ENCODE results near the gene CLDN10.

CLDN10 gene

GRCh38 chr13:95579303-95579702 is 26.8 kb downstream of the CLDN10 start:
- Histone ChIP-seq H2AFZ (ENCODE audit: low read depth) (no peak overlapping the region), H3K4me1 (ENCODE audit: low read depth, poor library complexity, severe bottlenecking) (peaks cover 18% of the 10 kb centered on the region), H3K79me2 (ENCODE audit: insufficient read depth, low read depth) (no peaks in the 10 kb centered on the region), H3K36me3 (ENCODE audit: insufficient read depth) (no peaks in the 10 kb centered on the region), H3K27me3 (ENCODE audit: insufficient read depth, low read depth) (no peaks in the 10 kb centered on the region), H3K4me3 (IDR thresholded peaks at IDR 0.05; ENCODE audit: insufficient read depth, low read depth, low read length) (no peak overlapping the region), H3K27ac (no peak overlapping the region), H3K9ac (no peak overlapping the region), H4K20me1 (ENCODE audit: insufficient read depth) (no peaks in the 10 kb centered on the region), H3K4me2 (no peak overlapping the region)
- TF ChIP-seq CTCF (conservative IDR thresholded peaks at IDR 0.05; ENCODE audit: low read depth, low read length): no peak

GRCh38 chr13:95585867-95586266 is 33.3 kb downstream of the CLDN10 start:
- H3K4me2 ChIP-seq: no peak overlapping the region
- no peaks in the 10 kb centered on the region for H3K4me1 ChIP-seq (ENCODE audit: low read depth, poor library complexity, severe bottlenecking)
- no peak for TF ChIP-seq CTCF (conservative IDR thresholded peaks at IDR 0.05; ENCODE audit: low read depth, low read length)
- H4K20me1 ChIP-seq (ENCODE audit: insufficient read depth): no peaks in the 10 kb centered on the region
- no peak overlapping the region for H3K4me3 ChIP-seq (IDR thresholded peaks at IDR 0.05; ENCODE audit: insufficient read depth, low read depth, low read length)
- H3K9ac ChIP-seq: no peak overlapping the region
- no peak overlapping the region for H3K27ac ChIP-seq
- H3K79me2 ChIP-seq (ENCODE audit: insufficient read depth, low read depth): no peaks in the 10 kb centered on the region
- no peak overlapping the region for H2AFZ ChIP-seq (ENCODE audit: low read depth)
- no peaks in the 10 kb centered on the region for H3K36me3 ChIP-seq (ENCODE audit: insufficient read depth)
- no peaks in the 10 kb centered on the region for H3K27me3 ChIP-seq (ENCODE audit: insufficient read depth, low read depth)

- Histone ChIP-seq H3K27me3 (ENCODE audit: insufficient read depth, low read depth) (no peaks in the 10 kb centered on the region), H3K4me2 (no peak overlapping the region), H3K27ac (no peak overlapping the region), H4K20me1 (ENCODE audit: insufficient read depth) (no peaks in the 10 kb centered on the region), H3K4me3 (IDR thresholded peaks at IDR 0.05; ENCODE audit: insufficient read depth, low read depth, low read length) (no peak overlapping the region), H2AFZ (ENCODE audit: low read depth) (no peak overlapping the region), H3K79me2 (ENCODE audit: insufficient read depth, low read depth) (no peaks in the 10 kb centered on the region), H3K9ac (no peak overlapping the region), H3K4me1 (ENCODE audit: low read depth, poor library complexity, severe bottlenecking) (no peaks in the 10 kb centered on the region), H3K36me3 (ENCODE audit: insufficient read depth) (no peaks in the 10 kb centered on the region)
- no peak for TF ChIP-seq CTCF (conservative IDR thresholded peaks at IDR 0.05; ENCODE audit: low read depth, low read length)
Measured at GRCh38 chr13:95588134-95588533, 35.6 kb downstream of the CLDN10 start.

GRCh38 chr13:95588721-95589120 is 36.2 kb downstream of the CLDN10 start:
- H3K27ac ChIP-seq: no peak overlapping the region
- no peak for TF ChIP-seq CTCF (conservative IDR thresholded peaks at IDR 0.05; ENCODE audit: low read depth, low read length)
- H3K79me2 ChIP-seq (ENCODE audit: insufficient read depth, low read depth): no peaks in the 10 kb centered on the region
- H3K36me3 ChIP-seq (ENCODE audit: insufficient read depth): no peaks in the 10 kb centered on the region
- no peaks in the 10 kb centered on the region for H3K27me3 ChIP-seq (ENCODE audit: insufficient read depth, low read depth)
- no peak overlapping the region for H3K4me3 ChIP-seq (IDR thresholded peaks at IDR 0.05; ENCODE audit: insufficient read depth, low read depth, low read length)
- no peak overlapping the region for H3K9ac ChIP-seq
- no peaks in the 10 kb centered on the region for H3K4me1 ChIP-seq (ENCODE audit: low read depth, poor library complexity, severe bottlenecking)
- H4K20me1 ChIP-seq (ENCODE audit: insufficient read depth): no peaks in the 10 kb centered on the region
- H3K4me2 ChIP-seq: no peak overlapping the region
- no peak overlapping the region for H2AFZ ChIP-seq (ENCODE audit: low read depth)
